Activated CD4-positive, CD25-positive, alpha-beta regulatory T cell treated with anti-CD3 and anti-CD28 coated beads, Interleukin-2, amount 50 U/mL, for 72 hours (primary cell): Measurements from ENCODE around the gene DLG4.
"Not testable (repeated sequence)": the region's sequence is repeated elsewhere in the genome, so short reads cannot be mapped to it uniquely, and the experiment has no call there.

ENCODE experiments used
- DNase-seq: peaks from one replicate; pipeline ENCODE4 v3.0.0; 2021

The DLG4 gene

DNA sequence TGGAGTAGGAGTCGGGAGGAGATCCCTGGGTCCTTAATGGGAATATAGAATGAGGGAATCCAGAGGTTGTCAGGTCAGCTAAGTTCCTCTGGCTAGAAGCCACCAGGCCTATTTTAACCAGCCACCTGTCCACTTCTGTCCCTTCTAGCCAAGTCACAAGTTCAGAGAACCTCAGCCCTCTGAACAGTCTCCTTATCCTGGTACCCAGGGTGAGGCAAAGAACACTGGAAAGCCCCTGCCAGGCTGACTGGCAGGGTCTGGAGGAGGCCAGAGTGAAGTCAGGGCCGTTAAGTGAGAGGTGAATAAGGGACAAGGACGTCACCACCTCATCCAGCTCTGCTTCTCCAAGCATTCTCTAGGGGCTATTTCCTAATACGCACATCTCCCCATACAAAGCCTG lies 29.2 kb upstream of the DLG4 start:
- peak; percentile 5 for DNase-seq

DNA sequence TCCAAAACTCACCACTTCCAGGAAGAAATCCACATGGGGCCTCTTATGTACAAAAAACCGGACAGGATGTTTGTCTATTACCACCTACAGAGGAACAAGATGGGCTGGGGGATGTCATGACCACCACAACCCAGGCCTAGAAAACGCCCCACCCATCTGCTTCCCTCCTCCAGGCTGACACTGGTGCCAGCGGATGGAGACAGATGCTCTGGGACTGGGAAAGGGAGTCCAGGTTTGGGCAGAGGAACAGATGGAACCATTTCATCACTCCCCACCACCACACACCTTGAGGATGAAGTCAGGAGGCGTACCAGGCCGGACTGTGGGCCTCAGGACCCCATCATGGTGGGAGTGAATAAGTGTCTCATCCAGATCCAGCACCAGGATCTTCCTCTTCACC lies 27.1 kb upstream of the DLG4 start:
- no peak for DNase-seq

- DNase-seq: not testable (repeated sequence)
Measured at GRCh38 chr17:7243838-7244237, 24.2 kb upstream of the DLG4 start.

GRCh38 chr17:7243453-7243729 lies 23.8 kb upstream of the DLG4 start:
- DNase-seq: no peak

DNA sequence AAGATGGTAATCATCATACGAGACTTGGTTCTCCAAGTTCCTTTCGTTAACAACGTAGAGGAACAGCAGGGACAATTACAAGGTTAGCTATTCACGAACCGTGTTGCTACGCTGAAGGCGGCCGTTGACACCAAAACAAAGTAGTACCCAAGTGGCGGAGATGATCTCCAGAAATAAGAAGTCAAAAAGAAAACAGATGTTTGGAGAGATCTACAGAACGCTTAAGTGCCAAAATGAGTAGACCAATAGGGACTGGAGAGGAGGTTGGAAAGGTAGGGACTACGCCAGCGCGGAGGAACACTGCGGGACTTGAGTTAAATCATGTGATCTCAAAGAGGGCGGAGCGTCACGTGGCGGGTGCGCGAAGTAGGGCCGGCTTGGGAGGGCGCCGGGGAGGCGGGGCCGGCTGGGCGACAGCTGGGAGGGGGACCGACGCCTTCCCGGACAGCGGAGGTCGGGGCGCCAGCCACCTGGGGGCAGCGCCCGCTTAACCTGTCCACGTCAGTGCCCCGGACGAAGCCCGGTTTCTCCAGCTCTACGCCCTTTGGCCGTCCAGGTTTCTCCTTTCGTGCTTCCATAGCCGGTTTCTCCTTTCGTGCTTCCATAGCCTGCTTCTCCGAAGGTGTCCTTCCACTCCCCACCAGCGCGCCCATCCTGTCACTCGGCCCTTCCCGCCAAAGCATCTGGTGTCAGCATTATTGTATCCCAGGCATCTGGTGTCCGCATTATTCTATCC lies 23.2 kb upstream of the DLG4 start:
- DNase-seq: peak; percentile 92

DNA sequence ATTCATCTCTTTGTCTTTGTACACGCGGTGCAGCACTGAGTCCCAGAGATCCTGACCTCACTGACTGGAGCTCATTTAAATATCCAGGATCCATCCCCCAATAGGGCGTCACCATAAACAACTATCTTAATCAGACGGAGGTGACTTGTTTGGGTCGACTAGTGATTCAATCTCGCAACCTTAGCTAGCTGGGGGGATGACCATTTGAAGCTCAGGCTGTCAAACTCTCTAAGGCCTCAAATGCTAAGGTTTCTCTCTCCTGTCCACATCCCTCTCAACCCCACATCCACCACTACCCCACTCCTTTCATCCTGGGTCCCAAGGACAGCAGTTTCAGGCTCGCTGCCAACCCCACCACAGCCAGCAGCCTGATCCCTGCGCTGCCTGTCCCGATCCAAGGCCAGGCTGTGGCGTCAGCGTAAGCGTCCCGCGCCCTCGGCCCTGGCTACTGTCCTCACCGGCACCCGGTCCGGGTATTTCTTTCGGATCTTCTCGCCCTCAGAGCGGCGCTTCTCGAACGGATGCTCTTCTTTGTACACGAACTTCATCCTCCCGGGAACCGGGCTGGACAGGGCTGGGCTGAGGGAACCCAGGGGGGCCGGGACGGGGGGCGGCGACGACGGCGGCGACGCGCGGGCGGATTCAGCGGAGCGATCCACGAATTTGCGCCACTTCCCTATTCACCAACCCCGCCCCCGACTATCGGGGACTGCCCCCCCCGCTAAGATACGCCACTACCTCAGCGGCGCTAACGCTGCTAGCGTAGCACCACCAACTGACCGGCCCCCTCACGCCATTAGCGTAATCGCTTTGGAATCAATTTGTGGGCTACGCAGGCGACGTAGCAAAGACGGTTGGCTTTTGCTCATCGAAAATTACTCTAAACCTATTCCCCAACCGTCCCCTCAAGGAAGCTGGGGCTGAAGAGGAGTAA lies 22.4 kb upstream of the DLG4 start, which contains the start of gene GABARAP:
Gene GABARAP, minus strand, starts transcription at position 667 of the 934 bp plus-strand sequence. Its CDS starts 119 bp downstream, at position 548.
- peak; percentile 93 for DNase-seq

DNA sequence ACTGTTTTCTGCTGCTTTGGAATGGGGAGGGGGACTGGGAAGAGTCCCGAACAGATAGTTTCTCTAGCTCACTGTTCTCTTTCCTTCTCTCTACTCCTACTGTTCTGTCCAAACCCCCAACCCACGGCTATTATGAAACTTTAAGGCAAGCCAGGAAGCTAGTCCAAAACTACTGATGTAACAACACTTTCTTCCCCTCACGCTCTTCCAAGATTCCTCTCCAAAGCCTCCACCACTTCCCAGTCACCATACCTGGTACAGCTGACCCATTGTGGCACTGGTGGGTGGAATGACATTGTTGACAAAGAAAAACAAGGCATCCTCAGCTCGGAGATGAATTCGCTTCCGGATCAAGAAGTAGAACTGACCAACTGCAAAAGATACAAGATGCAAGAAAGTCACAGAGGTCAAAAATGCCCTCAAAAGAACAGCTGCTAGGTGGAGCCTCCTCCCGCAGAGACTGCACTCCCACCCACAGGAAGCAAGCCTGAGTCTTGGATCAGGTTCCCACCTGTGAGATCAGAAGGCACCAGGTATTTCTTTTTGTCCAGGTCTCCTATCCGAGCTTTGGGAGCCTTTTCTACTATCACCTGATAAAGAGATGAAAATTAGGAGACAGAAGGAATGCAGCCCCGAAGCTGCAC lies 21.6 kb upstream of the DLG4 start:
- no peak for DNase-seq

- DNase-seq: no peak
Measured at GRCh38 chr17:7240375-7240774, 20.7 kb upstream of the DLG4 start.

GRCh38 chr17:7239091-7240027 lies 19.7 kb upstream of the DLG4 start, which contains the start of gene PHF23:
PHF23 (minus strand) TSS chr17:7239457; CDS start chr17:7239279, 178 bp downstream.
- peak; percentile 94 for DNase-seq

DNA sequence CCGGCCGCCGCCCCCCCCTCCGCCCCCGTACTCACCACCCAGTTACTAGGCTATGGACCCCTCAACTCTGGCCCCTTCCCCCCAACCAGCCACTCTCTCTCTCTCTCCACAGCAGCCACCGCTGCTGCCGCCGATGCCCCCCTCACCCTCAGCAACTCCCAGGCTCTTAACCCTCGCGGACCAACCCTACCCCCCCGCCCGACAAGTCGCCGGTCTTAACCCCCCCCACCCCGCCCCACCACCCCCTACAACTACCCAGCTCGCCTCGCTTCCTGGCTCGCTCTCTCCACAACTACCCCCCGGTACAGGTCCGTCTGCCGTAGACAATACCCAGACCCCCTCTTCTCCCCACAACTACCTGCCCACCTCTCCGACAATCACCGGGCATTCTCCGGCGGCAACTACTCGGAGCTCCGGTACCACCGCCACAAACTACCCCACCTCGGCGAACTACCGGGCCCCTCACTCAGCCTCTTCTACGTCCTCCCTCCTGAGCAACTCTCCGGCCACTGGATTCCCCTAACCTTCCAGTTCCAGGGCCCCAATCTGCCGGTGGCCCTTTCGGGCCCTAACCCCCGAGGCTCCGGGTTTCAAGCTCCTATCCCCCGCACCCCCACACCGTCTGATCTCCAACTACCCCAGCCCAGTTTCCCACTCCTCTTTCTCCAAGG lies 18.9 kb upstream of the DLG4 start:
- DNase-seq: no peak

DNA sequence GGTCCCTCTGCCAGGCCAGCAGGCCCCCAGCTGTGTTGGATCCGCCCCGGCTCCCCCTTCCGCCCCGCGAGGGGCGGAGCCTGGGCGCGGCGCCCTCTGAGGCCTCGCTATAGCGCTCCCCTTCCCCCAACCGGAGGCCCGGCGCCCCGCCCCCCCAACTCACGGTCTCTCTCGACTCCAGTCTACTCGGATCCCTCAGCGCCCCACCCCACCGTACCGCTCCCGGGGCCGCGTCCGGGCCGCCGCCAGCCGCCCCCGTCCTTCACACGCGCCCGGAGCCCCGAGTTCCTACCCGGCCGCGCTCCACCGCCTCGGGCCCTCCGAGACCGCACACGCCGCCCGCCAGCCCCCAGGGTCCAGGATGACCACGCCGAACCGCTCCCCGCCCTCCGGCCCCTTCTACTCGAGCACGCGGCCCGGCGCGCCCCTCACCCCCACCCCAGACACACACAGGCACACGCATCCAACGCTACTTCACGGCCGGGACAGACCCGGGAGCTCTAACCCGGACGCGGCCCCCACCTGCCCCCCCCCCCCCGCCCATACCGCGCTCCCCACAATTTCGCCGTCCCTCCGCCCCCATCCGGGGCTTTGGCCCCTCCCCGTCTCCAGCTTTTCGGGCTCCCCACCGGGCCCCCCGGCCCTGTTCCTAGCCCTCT lies 18.3 kb upstream of the DLG4 start:
- DNase-seq: peak; percentile 73

GRCh38 chr17:7237266-7237760 lies 17.7 kb upstream of the DLG4 start:
- DNase-seq: no peak

- DNase-seq: no peak
Measured at GRCh38 chr17:7236808-7237207, 17.2 kb upstream of the DLG4 start.

DNA sequence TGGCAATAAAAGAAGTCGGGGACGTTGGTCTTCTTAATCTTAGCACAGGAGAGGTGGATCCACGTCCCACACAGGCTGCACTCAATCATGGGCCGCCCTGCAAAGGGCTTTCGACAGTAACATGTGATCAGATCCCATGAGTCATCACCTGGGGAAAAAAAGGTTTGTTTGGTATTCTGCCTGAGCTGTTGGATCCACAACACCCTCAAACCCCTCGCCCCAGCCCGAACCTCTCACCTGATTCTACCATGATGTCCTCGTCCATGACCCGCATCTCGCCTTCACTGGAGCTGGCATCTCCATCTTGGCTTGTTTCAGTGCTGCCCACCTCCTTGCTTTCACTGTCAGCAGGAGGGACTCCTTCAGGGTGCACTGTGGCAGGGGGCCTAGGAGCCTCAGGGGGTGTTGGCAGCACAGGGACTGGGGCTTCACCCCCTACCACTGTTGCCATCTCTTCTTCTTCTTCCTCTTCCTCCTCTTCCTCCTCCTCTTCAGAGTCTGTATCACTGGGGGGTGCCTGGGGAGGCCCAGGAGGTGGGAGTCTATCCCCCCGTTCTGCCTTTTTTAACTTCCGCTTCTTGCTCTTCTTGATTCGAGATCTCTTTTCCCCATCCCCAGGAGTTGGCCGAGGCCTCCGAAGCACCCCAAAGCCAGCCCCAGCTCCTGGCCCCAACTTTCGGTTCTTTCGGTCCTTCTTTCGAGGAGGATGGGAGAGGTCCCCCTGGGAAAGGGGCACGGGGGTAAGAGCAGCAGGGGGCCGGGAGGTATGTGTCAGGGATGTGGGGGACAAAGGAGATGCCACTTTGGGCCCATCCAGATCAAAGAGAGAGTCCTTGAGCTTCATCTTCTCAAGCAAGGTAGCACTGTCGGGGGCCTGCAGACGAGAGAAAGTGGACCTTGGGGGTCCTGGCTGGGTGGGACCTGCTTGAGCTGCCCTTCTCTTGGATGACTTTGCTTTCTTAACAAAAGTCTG lies 16.3 kb upstream of the DLG4 start:
- no peak for DNase-seq

DNA sequence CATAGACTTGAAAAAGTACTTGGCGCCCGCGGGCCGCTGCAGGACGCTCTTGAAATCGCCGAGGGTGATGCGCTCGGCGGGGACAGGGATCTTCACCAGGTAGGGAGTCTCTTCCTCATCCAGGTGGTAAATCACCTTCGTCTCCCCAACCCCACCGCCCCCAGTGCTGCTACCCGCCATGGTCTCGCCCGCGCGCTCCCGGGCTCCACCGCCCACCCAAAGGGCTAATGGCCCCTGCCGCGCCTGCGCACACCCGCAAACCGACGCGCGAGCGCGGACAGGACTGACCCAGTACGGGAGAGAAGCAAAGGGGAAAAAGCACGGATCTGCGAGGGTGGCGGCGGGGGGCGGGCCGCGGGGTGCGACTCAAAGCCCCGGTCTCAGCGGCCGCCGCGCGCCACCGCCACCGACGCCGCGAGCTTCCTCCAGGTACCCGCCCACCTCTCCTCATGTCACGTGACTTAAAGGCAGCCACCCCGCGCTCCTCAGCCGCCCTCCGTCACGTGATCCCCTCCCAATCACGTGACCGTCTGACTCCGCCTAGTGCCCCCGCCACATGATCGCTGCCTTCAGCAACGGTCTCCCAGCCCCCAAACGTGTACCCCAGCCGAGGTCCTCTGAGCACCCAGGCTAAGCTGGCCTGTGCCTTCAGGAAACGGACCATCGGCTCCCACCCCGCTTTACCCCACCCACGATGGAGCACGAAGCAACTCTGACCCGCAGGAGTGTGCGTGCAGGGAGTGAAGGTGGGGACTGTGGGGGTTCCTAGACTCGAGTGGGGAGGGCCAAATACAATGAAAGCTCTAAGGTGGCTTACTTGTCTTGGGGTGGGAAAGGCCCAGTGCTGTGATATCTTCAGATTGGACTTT lies 14.7 kb upstream of the DLG4 start, which contains the start of gene DVL2:
Gene DVL2, minus strand, starts transcription at position 435 of the 869 bp plus-strand sequence. Its CDS starts 255 bp downstream, at position 180.
- DNase-seq: peak; percentile 93

- no peak for DNase-seq
Measured at GRCh38 chr17:7233701-7234082, 14.1 kb upstream of the DLG4 start.

DNA sequence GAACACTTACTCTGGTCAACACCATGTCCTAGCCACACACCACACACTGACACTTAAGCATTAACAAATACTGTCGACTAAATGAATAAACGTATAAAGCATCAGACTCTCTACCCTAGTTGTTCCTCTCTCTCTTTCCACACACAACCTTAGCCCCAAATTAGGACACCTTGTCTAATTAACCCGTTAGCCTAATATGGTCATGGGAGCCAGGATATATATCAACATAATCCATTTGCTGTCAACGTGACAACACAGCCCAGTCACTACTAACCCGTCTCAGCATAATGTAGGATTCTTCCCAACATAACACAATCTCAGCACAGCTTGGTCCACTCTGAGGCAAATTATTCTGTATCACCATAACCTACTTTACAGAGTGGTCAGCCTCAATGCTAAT lies 12.5 kb upstream of the DLG4 start:
- DNase-seq: no peak

GRCh38 chr17:7229504-7229903 lies 9.9 kb upstream of the DLG4 start:
- DNase-seq: no peak

DNA sequence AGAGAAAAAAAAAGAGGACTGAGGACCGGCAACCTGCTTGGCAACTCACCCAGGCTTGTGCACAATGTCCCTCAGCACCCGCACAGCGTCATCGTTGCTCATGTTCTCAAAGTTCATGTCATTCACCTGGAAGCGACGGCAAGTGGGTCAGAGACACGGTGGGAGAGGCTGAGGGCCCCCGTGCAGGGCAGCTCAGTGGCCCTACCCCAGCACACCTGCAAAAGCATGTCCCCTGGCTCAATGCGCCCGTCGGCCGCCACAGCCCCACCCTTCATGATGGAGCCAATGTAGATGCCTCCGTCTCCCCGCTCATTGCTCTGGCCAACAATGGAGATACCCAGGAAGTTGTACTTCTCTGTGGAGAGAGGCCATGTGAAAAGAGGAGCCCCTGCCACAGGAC lies 9.3 kb upstream of the DLG4 start:
- no peak for DNase-seq
